Mucosa of rectum (tissue), 2 donors: ENCODE measurements around the gene TRIM72.
"Not testable (repeated sequence)": the region's sequence is repeated elsewhere in the genome, so short reads cannot be mapped to it uniquely, and the experiment has no call there.

ENCODE experiments used
- H3K27ac ChIP-seq, 2 donors: one replicate each; pipeline ENCODE4 v1.7.0; 2013; ENCODE audit warnings: inconsistent platforms in 2 of 2, low read depth in 2 of 2, low read length in 2 of 2
- H3K27me3 ChIP-seq, 2 donors: one replicate each; pipeline ENCODE4 v1.7.0; 2013; ENCODE audit warnings: low read length in 2 of 2; ENCODE audit not compliant: control insufficient read depth in 2 of 2, insufficient read depth in 2 of 2
- H3K36me3 ChIP-seq, 2 donors: one replicate each; pipeline ENCODE4 v1.7.0; 2013; ENCODE audit warnings: low read length in 2 of 2; ENCODE audit not compliant: control insufficient read depth in 2 of 2, insufficient read depth in 2 of 2
- H3K4me1 ChIP-seq, 2 donors: one replicate each; pipeline ENCODE4 v1.7.0; 2013; ENCODE audit warnings: low read length in 2 of 2, mild to moderate bottlenecking in 1 of 2; ENCODE audit not compliant: control insufficient read depth in 2 of 2, insufficient read depth in 2 of 2
- H3K4me3 ChIP-seq, 2 donors: one replicate each; pipeline ENCODE4 v1.7.0; 2013; ENCODE audit warnings: low read length in 2 of 2
- H3K9ac ChIP-seq, 2 donors: one replicate each; pipeline ENCODE4 v1.7.0; 2013; ENCODE audit warnings: low read length in 2 of 2, low read depth in 1 of 2, mild to moderate bottlenecking in 1 of 2
- H3K9me3 ChIP-seq, 2 donors: one replicate each; pipeline ENCODE4 v1.7.0; 2013; ENCODE audit warnings: low read length in 2 of 2; ENCODE audit not compliant: control insufficient read depth in 2 of 2
- donor health status: healthy.
- donor health status: Normal muscosa, but diverticular disease.

Gene TRIM72

GRCh38 chr16:31190818-31191444 lies 23.0 kb upstream of the TRIM72 start:
- peaks cover 89 to 95% of the 10 kb centered on the region in 2 donors for H3K36me3 ChIP-seq
- no peaks in the 10 kb centered on the region for H3K9me3 ChIP-seq
- H3K9ac ChIP-seq: no peak overlapping the region
- no peak overlapping the region for H3K27ac ChIP-seq
- H3K4me3 ChIP-seq: no peak overlapping the region
- peaks cover 0 to 2% of the 10 kb centered on the region in 2 donors for H3K4me1 ChIP-seq
- H3K27me3 ChIP-seq: no peaks in the 10 kb centered on the region

- no peak overlapping the region for H3K9ac ChIP-seq
- no peak overlapping the region for H3K27ac ChIP-seq
- no peaks in the 10 kb centered on the region for H3K27me3 ChIP-seq
- H3K9me3 ChIP-seq: no peaks in the 10 kb centered on the region
- H3K4me3 ChIP-seq: no peak overlapping the region
- peaks cover 83 to 92% of the 10 kb centered on the region in 2 donors for H3K36me3 ChIP-seq
- peaks cover 0 to 2% of the 10 kb centered on the region in 2 donors for H3K4me1 ChIP-seq
Measured at GRCh38 chr16:31191697-31192428, 22.1 kb upstream of the TRIM72 start.

- H3K9me3 ChIP-seq: no peaks in the 10 kb centered on the region
- no peak overlapping the region for H3K27ac ChIP-seq
- no peak overlapping the region for H3K9ac ChIP-seq
- no peak overlapping the region for H3K4me3 ChIP-seq
- H3K36me3 ChIP-seq: peaks cover 71 to 80% of the 10 kb centered on the region in 2 donors
- H3K27me3 ChIP-seq: no peaks in the 10 kb centered on the region
- peaks cover 0 to 2% of the 10 kb centered on the region in 2 donors for H3K4me1 ChIP-seq
Measured at GRCh38 chr16:31192856-31193642, 20.9 kb upstream of the TRIM72 start.

- H3K27me3 ChIP-seq: no peaks in the 10 kb centered on the region
- H3K4me1 ChIP-seq: peaks cover 0 to 2% of the 10 kb centered on the region in 2 donors
- H3K27ac ChIP-seq: no peak overlapping the region
- no peak overlapping the region for H3K9ac ChIP-seq
- peaks cover 63 to 74% of the 10 kb centered on the region in 2 donors for H3K36me3 ChIP-seq
- H3K4me3 ChIP-seq: no peak overlapping the region
- H3K9me3 ChIP-seq: no peaks in the 10 kb centered on the region
Measured at GRCh38 chr16:31193874-31194273, 20.0 kb upstream of the TRIM72 start.

GRCh38 chr16:31194898-31195297 lies 19.0 kb upstream of the TRIM72 start:
- Histone ChIP-seq H3K4me1 (peaks cover 0 to 4% of the 10 kb centered on the region in 2 donors), H3K9ac (no peak overlapping the region), H3K9me3 (no peaks in the 10 kb centered on the region), H3K27ac (no peak overlapping the region), H3K4me3 (no peak overlapping the region), H3K27me3 (no peaks in the 10 kb centered on the region), H3K36me3 (peaks cover 57 to 65% of the 10 kb centered on the region in 2 donors)

GRCh38 chr16:31195861-31196260 lies 18.1 kb upstream of the TRIM72 start:
- not testable (repeated sequence) for H3K27me3 ChIP-seq, H3K9me3 ChIP-seq, H3K4me1 ChIP-seq, H3K4me3 ChIP-seq, H3K27ac ChIP-seq, H3K9ac ChIP-seq
- peaks cover 47 to 55% of the 10 kb centered on the region in 2 donors for H3K36me3 ChIP-seq

- Histone ChIP-seq H3K9me3 (no peaks in the 10 kb centered on the region), H3K27me3 (no peaks in the 10 kb centered on the region), H3K27ac (no peak overlapping the region), H3K9ac (no peak overlapping the region), H3K36me3 (peaks cover 41 to 49% of the 10 kb centered on the region in 2 donors), H3K4me1 (peaks cover 13 to 15% of the 10 kb centered on the region in 2 donors), H3K4me3 (no peak overlapping the region)
Measured at GRCh38 chr16:31196324-31197088, 17.4 kb upstream of the TRIM72 start.

GRCh38 chr16:31198207-31198882 lies 15.6 kb upstream of the TRIM72 start:
- H3K36me3 ChIP-seq: peaks cover 25 to 31% of the 10 kb centered on the region in 2 donors
- H3K4me3 ChIP-seq: no peak overlapping the region
- no peak overlapping the region for H3K9ac ChIP-seq
- no peaks in the 10 kb centered on the region for H3K27me3 ChIP-seq
- H3K27ac ChIP-seq: no peak overlapping the region
- H3K4me1 ChIP-seq: peaks cover 20% of the 10 kb centered on the region in 2 donors
- no peaks in the 10 kb centered on the region for H3K9me3 ChIP-seq

GRCh38 chr16:31199430-31200041 lies 14.4 kb upstream of the TRIM72 start:
- Histone ChIP-seq H3K4me1 (peaks cover 24 to 25% of the 10 kb centered on the region in 2 donors), H3K27me3 (no peaks in the 10 kb centered on the region), H3K4me3 (no peak overlapping the region), H3K9me3 (no peaks in the 10 kb centered on the region), H3K36me3 (peaks cover 16 to 21% of the 10 kb centered on the region in 2 donors), H3K27ac (no peak overlapping the region), H3K9ac (no peak overlapping the region)
